ENCODE data around the gene PCDHGA10. TPM values are rescaled to one million over a fixed set of nuclear protein-coding genes. Genes with fewer than 3 reads are reported as not detected.
A peak's percentile ranks its signal among the peaks of the same experiment; 100 is the strongest.
"Not testable (repeated sequence)": the region's sequence is repeated elsewhere in the genome, so short reads cannot be mapped to it uniquely, and the experiment has no call there.

Gene PCDHGA10
- total RNA-seq, 1 donor from 2014 or later: 0.34 TPM

DNA sequence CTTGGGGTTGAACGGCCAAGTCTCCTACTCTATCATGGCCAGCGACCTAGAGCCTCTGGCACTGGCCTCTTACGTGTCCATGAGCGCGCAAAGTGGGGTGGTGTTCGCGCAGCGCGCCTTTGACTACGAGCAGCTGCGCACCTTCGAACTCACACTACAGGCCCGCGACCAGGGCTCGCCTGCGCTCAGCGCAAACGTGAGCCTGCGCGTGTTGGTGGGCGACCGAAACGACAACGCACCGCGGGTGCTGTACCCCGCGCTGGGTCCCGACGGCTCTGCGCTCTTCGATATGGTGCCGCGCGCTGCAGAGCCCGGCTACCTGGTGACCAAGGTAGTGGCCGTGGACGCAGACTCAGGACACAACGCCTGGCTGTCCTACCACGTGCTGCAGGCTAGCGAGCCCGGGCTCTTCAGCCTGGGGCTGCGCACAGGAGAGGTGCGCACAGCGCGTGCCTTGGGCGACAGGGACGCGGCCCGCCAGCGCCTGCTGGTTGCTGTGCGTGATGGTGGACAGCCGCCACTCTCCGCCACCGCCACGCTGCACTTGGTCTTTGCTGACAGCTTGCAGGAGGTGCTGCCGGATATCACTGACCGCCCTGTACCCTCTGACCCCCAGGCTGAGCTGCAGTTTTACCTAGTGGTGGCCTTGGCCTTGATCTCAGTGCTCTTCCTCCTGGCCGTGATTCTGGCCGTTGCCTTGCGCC is 13.1 kb upstream of the PCDHGA10 start:
- H3K27ac Mint-ChIP-seq: no peak overlapping the region
- no peak overlapping the region for H3K4me3 Mint-ChIP-seq (ENCODE audit: low read depth)
- peaks cover 30% of the 10 kb centered on the region for H3K9me3 Mint-ChIP-seq
- intact Hi-C loops (cut with micrococcal nuclease): no loop called here
- peaks cover 25% of the 10 kb centered on the region for H3K27me3 Mint-ChIP-seq (ENCODE audit: low read depth)
- H3K36me3 Mint-ChIP-seq (ENCODE audit: low read depth): no peaks in the 10 kb centered on the region
- H3K4me1 Mint-ChIP-seq (ENCODE audit: low read depth): no peaks in the 10 kb centered on the region
- no peak for DNase-seq (ENCODE audit: low spot score)

DNA sequence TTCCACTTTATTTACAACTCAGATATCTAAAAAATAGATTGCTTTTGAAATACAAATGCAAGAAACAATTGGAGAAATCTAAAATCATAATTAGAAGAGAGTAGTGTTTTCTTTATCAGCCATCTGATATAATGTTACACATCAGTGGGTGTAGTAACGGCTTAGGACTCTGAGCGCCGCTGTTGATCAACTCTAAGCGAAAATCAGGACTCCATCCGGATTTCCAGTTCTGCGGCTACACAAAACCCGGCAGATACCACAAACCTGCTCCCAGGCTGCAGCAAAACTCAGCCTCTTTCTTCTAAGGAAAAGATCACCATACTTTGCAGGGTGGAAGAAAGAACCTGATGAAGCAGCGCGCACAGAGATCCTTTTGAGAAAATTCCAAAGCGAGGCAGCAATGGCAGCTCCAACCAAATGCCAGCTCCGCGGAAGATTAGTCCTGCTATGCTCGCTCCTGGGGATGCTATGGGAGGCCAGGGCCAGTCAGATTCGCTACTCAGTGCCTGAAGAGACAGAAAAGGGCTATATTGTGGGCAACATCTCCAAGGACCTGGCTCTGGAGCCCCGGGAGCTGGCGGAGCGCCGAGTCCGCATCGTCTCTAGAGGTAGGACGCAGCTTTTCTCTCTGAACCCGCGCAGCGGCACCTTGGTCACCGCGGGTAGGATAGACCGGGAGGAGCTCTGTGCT is 10.1 kb upstream of the PCDHGA10 start, which contains the start of gene PCDHGA9:
TSS of gene PCDHGA9 (plus strand) at position 226 of the 691 bp plus-strand sequence. CDS start at position 401, 175 bp downstream.
- H3K9me3 Mint-ChIP-seq: peaks cover 29% of the 10 kb centered on the region
- no peak within 1 kb of the TSS for H3K27ac Mint-ChIP-seq
- peaks cover 30% of the 10 kb centered on the region for H3K27me3 Mint-ChIP-seq (ENCODE audit: low read depth)
- no peaks in the 10 kb centered on the region for H3K36me3 Mint-ChIP-seq (ENCODE audit: low read depth)
- intact Hi-C loops (cut with micrococcal nuclease): no loop called here
- no peak for DNase-seq (ENCODE audit: low spot score)
- no peak within 1 kb of the TSS for H3K4me3 Mint-ChIP-seq (ENCODE audit: low read depth)
- no peaks in the 10 kb centered on the region for H3K4me1 Mint-ChIP-seq (ENCODE audit: low read depth)

DNA sequence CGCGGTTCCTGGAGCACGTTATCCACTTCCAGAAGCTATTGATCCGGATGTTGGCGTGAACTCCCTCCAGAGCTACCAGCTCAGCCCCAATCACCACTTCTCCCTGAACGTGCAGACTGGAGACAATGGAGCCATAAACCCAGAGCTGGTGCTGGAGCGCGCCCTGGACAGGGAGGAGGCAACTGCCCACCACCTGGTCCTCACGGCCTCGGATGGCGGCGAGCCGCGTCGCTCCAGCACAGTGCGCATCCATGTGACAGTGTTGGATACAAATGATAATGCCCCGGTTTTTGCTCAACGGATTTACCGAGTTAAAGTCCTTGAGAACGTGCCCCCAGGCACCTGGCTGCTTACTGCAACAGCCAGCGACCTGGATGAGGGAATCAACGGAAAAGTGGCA is 9.4 kb upstream of the PCDHGA10 start:
- H3K36me3 Mint-ChIP-seq (ENCODE audit: low read depth): peaks cover 2% of the 10 kb centered on the region
- H3K9me3 Mint-ChIP-seq: peaks cover 30% of the 10 kb centered on the region
- no peak for DNase-seq (ENCODE audit: low spot score)
- H3K4me3 Mint-ChIP-seq (ENCODE audit: low read depth): no peak overlapping the region
- H3K4me1 Mint-ChIP-seq (ENCODE audit: low read depth): peaks cover 2% of the 10 kb centered on the region
- intact Hi-C loops (cut with micrococcal nuclease): no loop called here
- H3K27ac Mint-ChIP-seq: no peak overlapping the region
- peaks cover 36% of the 10 kb centered on the region for H3K27me3 Mint-ChIP-seq (ENCODE audit: low read depth)

DNA sequence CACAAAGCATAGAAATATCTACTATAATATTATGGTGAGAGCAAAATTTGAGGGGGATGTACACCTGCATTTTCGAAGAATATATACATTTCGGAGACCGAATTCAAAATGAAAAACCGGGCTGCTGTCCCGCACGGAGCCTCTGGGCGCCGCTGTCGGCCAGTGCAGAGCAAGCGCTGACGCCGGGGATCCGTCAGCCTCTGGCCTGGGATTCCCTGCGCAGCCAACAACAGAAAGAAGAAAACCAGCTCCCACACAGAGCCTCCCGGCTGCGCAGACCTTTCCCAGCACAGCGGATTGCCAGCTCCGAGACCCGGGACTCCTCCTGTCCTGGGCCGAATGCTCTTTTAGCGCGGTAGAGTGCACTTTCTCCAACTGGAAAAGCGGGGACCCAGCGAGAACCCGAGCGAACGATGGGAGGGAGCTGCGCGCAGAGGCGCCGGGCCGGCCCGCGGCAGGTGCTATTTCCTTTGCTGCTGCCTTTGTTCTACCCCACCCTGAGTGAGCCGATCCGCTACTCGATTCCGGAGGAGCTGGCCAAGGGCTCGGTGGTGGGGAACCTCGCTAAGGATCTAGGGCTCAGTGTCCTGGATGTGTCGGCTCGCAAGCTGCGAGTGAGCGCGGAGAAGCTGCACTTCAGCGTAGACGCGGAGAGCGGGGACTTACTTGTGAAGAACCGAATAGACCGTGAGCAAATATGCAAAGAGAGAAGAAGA is 4.8 kb upstream of the PCDHGA10 start, which contains the start of gene PCDHGB6:
TSS of gene PCDHGB6 (plus strand) at position 232 of the 716 bp plus-strand sequence. CDS start at position 414, 182 bp downstream.
- H3K27me3 Mint-ChIP-seq (ENCODE audit: low read depth): peaks cover 40% of the 10 kb centered on the region
- not testable (repeated sequence) for DNase-seq (ENCODE audit: low spot score); H3K27ac Mint-ChIP-seq; H3K4me1 Mint-ChIP-seq (ENCODE audit: low read depth)
- peaks cover 23% of the 10 kb centered on the region for H3K9me3 Mint-ChIP-seq
- intact Hi-C loops (cut with micrococcal nuclease): loop anchor here (5.0 kb wide), 1 partner anchor 171 kb away; no protein-coding TSS in a partner anchor
- peak within 1 kb of the TSS; percentile 55 for H3K4me3 Mint-ChIP-seq (ENCODE audit: low read depth)
- peaks cover 10% of the 10 kb centered on the region for H3K36me3 Mint-ChIP-seq (ENCODE audit: low read depth)

- Mint-ChIP-seq H3K27ac (no peak overlapping the region), H3K27me3 (ENCODE audit: low read depth) (peaks cover 51% of the 10 kb centered on the region), H3K4me1 (ENCODE audit: low read depth) (peaks cover 16% of the 10 kb centered on the region), H3K36me3 (ENCODE audit: low read depth) (peaks cover 13% of the 10 kb centered on the region), H3K4me3 (ENCODE audit: low read depth) (no peak overlapping the region), H3K9me3 (peaks cover 24% of the 10 kb centered on the region)
- intact Hi-C loops (cut with micrococcal nuclease): loop anchor here (5.0 kb wide), 1 partner anchor 172 kb away; no protein-coding TSS in a partner anchor
- no peak for DNase-seq (ENCODE audit: low spot score)
Observed at GRCh38 chr5:141409598-141410306, 3.0 kb upstream of the PCDHGA10 start.

GRCh38 chr5:141411575-141411974 is 1.2 kb upstream of the PCDHGA10 start:
- DNase-seq (ENCODE audit: low spot score): no peak
- Mint-ChIP-seq H3K36me3 (ENCODE audit: low read depth) (peaks cover 13% of the 10 kb centered on the region), H3K27ac (no peak overlapping the region), H3K4me1 (ENCODE audit: low read depth) (peaks cover 16% of the 10 kb centered on the region), H3K4me3 (ENCODE audit: low read depth) (no peak overlapping the region), H3K27me3 (ENCODE audit: low read depth) (peaks cover 61% of the 10 kb centered on the region), H3K9me3 (peaks cover 24% of the 10 kb centered on the region)
- intact Hi-C loops (cut with micrococcal nuclease): no loop called here

DNA sequence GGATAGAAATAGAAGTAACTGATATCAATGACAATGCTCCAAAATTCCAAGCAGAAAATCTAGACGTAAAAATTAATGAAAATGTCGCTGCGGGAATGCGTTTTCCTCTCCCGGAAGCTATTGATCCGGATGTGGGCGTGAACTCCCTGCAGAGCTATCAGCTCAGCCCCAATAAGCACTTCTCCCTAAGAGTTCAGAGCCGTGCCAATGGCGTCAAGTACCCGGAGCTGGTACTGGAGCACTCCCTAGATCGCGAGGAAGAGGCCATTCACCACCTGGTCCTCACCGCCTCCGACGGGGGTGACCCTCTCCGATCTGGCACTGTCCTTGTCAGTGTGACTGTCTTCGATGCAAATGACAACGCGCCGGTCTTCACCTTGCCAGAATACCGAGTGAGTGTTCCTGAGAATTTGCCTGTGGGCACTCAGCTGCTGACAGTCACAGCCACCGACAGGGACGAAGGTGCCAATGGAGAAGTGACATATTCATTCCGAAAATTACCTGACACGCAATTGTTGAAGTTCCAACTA is 818 bp downstream of the PCDHGA10 start:
- Mint-ChIP-seq H3K4me3 (ENCODE audit: low read depth) (peak overlapping the region; percentile 82), H3K9me3 (peaks cover 21% of the 10 kb centered on the region), H3K4me1 (ENCODE audit: low read depth) (peaks cover 19% of the 10 kb centered on the region), H3K36me3 (ENCODE audit: low read depth) (peaks cover 16% of the 10 kb centered on the region), H3K27ac (no peak overlapping the region), H3K27me3 (ENCODE audit: low read depth) (peaks cover 62% of the 10 kb centered on the region)
- intact Hi-C loops (cut with micrococcal nuclease): loop anchor here (2.0 kb wide), 1 partner anchor 99 kb away; no protein-coding TSS in a partner anchor
- no peak for DNase-seq (ENCODE audit: low spot score)

DNA sequence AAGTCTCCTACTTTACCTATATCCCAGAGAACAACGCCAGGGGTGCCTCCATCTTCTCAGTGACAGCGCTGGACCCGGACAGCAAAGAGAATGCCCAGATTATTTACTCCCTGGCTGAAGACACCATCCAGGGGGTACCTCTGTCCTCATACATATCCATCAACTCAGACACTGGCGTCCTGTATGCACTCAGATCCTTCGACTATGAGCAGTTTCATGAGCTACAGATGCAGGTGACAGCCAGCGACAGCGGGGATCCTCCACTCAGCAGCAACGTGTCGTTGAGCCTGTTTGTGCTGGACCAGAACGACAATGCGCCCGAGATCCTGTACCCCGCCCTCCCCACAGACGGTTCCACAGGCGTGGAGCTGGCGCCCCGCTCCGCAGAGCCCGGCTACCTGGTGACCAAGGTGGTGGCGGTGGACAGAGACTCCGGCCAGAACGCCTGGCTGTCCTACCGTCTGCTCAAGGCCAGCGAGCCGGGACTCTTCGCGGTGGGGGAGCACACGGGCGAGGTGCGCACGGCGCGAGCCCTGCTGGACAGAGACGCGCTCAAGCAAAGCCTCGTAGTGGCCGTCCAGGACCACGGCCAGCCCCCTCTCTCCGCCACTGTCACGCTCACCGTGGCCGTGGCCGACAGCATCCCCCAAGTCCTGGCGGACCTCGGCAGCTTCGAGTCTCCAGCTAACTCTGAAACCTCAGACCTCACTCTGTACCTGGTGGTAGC is 1.9 kb downstream of the PCDHGA10 start:
- peaks cover 19% of the 10 kb centered on the region for H3K4me1 Mint-ChIP-seq (ENCODE audit: low read depth)
- peaks cover 12% of the 10 kb centered on the region for H3K36me3 Mint-ChIP-seq (ENCODE audit: low read depth)
- DNase-seq (ENCODE audit: low spot score); intact Hi-C loops (cut with micrococcal nuclease); H3K27ac Mint-ChIP-seq: not testable (repeated sequence)
- H3K9me3 Mint-ChIP-seq: peaks cover 21% of the 10 kb centered on the region
- peak overlapping the region; percentile 17 for H3K4me3 Mint-ChIP-seq (ENCODE audit: low read depth)
- H3K27me3 Mint-ChIP-seq (ENCODE audit: low read depth): peaks cover 59% of the 10 kb centered on the region

- intact Hi-C loops (cut with micrococcal nuclease); H3K4me3 Mint-ChIP-seq (ENCODE audit: low read depth); H3K27ac Mint-ChIP-seq; DNase-seq (ENCODE audit: low spot score): not testable (repeated sequence)
- H3K9me3 Mint-ChIP-seq: peaks cover 19% of the 10 kb centered on the region
- peaks cover 12% of the 10 kb centered on the region for H3K36me3 Mint-ChIP-seq (ENCODE audit: low read depth)
- peaks cover 61% of the 10 kb centered on the region for H3K27me3 Mint-ChIP-seq (ENCODE audit: low read depth)
- peaks cover 19% of the 10 kb centered on the region for H3K4me1 Mint-ChIP-seq (ENCODE audit: low read depth)
Observed at GRCh38 chr5:141415275-141415618, 2.5 kb downstream of the PCDHGA10 start.

DNA sequence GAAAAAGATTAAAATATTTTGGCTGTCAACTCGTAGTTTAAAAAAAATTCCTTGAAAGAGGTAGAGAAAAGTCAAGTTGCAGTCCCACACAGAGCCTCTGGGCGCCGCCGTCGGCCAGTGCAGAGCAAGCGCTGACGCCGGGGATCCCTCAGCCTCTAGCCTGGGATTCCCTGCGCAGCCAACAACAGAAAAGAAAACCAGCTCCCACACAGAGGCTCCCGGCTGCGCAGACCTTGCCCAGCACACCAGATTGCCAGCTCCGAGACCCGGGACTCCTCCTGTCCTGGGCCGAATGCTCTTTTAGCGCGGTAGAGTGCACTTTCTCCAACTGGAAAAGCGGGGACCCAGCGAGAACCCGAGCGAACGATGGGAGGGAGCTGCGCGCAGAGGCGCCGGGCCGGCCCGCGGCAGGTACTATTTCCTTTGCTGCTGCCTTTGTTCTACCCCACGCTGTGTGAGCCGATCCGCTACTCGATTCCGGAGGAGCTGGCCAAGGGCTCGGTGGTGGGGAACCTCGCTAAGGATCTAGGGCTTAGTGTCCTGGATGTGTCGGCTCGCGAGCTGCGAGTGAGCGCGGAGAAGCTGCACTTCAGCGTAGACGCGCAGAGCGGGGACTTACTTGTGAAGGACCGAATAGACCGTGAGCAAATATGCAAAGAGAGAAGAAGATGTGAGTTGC is 4.8 kb downstream of the PCDHGA10 start, which contains the start of gene PCDHGB7:
TSS of gene PCDHGB7 (plus strand) at position 184 of the 679 bp plus-strand sequence. CDS start at position 367, 183 bp downstream.
- H3K27me3 Mint-ChIP-seq (ENCODE audit: low read depth): peaks cover 75% of the 10 kb centered on the region
- H3K27ac Mint-ChIP-seq; DNase-seq (ENCODE audit: low spot score); H3K36me3 Mint-ChIP-seq (ENCODE audit: low read depth); intact Hi-C loops (cut with micrococcal nuclease): not testable (repeated sequence)
- H3K4me1 Mint-ChIP-seq (ENCODE audit: low read depth): peaks cover 24% of the 10 kb centered on the region
- peak within 1 kb of the TSS; percentile 57 for H3K4me3 Mint-ChIP-seq (ENCODE audit: low read depth)
- H3K9me3 Mint-ChIP-seq: peaks cover 27% of the 10 kb centered on the region

Data from activated T-helper 2 cell treated with anti-CD3 and anti-CD28 coated beads, Interferon-gamma antibody, Interleukin-2, Interleukin-4, amounts not matched to agents 10 μg/mL and 5 μg/mL and 100 μg/mL, durations not matched to agents 14 hours and 24 hours and 36 hours (primary cell).